ENCODE results near the gene PHF11. TPM values are rescaled to one million over a fixed set of nuclear protein-coding genes. Genes with fewer than 3 reads are reported as not detected.
"Not testable (repeated sequence)": the region's sequence is repeated elsewhere in the genome, so short reads cannot be mapped to it uniquely, and the experiment has no call there.

Gene PHF11
- total RNA-seq, 4 donors from 2014 or later = 12.9 to 31.3 (median 19.6) TPM

- WGBS, 2 donors = 10 to 43% methylated on average over 1 of the region's 1 CpG
- Histone ChIP-seq H3K36me3 (peaks cover 0 to 92% (median 7%) of the 10 kb centered on the region in 3 donors), H3K4me1 (peaks cover 0 to 5% (median 0%) of the 10 kb centered on the region in 3 donors), H3K27me3 (no peaks in the 10 kb centered on the region), H3K9me3 (no peaks in the 10 kb centered on the region), H3K4me3 (no peak overlapping the region), H3K27ac (no peak overlapping the region)
- TF ChIP-seq POLR2A (IDR thresholded peaks at IDR 0.05) = no peak
- TF ChIP-seq, protein P1, sequence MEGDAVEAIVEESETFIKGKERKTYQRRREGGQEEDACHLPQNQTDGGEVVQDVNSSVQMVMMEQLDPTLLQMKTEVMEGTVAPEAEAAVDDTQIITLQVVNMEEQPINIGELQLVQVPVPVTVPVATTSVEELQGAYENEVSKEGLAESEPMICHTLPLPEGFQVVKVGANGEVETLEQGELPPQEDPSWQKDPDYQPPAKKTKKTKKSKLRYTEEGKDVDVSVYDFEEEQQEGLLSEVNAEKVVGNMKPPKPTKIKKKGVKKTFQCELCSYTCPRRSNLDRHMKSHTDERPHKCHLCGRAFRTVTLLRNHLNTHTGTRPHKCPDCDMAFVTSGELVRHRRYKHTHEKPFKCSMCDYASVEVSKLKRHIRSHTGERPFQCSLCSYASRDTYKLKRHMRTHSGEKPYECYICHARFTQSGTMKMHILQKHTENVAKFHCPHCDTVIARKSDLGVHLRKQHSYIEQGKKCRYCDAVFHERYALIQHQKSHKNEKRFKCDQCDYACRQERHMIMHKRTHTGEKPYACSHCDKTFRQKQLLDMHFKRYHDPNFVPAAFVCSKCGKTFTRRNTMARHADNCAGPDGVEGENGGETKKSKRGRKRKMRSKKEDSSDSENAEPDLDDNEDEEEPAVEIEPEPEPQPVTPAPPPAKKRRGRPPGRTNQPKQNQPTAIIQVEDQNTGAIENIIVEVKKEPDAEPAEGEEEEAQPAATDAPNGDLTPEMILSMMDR (IDR thresholded peaks at IDR 0.05) = no peak
- no peak for DNase-seq
- intact Hi-C loops (cut with DNase I) = no loop called here
Measured at GRCh38 chr13:49472186-49472585, 23.6 kb upstream of the PHF11 start.

DNA sequence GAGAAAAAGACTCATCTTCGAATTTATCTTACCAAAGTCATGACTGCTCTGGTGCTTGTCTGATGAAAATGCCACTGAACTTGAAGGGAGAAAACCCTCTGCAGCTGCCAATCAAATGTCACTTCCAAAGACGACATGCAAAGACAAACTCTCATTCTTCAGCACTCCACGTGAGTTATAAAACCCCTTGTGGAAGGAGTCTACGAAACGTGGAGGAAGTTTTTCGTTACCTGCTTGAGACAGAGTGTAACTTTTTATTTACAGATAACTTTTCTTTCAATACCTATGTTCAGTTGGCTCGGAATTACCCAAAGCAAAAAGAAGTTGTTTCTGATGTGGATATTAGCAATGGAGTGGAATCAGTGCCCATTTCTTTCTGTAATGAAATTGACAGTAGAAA is 19.2 kb upstream of the PHF11 start:
- intact Hi-C loops (cut with DNase I) = no loop called here
- DNase-seq = no peak

GRCh38 chr13:49481788-49482187 is 14.0 kb upstream of the PHF11 start:
- peaks cover 0 to 85% (median 12%) of the 10 kb centered on the region in 3 donors for H3K36me3 ChIP-seq
- no peak overlapping the region for H3K4me3 ChIP-seq
- H3K27me3 ChIP-seq = no peaks in the 10 kb centered on the region
- TF ChIP-seq POLR2A (IDR thresholded peaks at IDR 0.05) = no peak
- TF ChIP-seq, protein P1 (IDR thresholded peaks at IDR 0.05) = no peak
- DNase-seq = no peak
- WGBS, 2 donors = 35 to 39% methylated on average over 5 of the region's 5 CpGs
- peaks cover 0 to 13% (median 0%) of the 10 kb centered on the region in 3 donors for H3K4me1 ChIP-seq
- no peaks in the 10 kb centered on the region for H3K9me3 ChIP-seq
- intact Hi-C loops (cut with DNase I) = no loop called here
- H3K27ac ChIP-seq = no peak overlapping the region

More for the DNA sequence above, 19.2 kb upstream of the PHF11 start:
- WGBS, 2 donors = 88 to 96% methylated on average over 7 of the region's 7 CpGs
- Histone ChIP-seq H3K27ac (no peak overlapping the region), H3K4me3 (no peak overlapping the region), H3K4me1 (peaks cover 0 to 11% (median 0%) of the 10 kb centered on the region in 3 donors), H3K27me3 (no peaks in the 10 kb centered on the region), H3K9me3 (no peaks in the 10 kb centered on the region), H3K36me3 (peaks cover 0 to 93% (median 14%) of the 10 kb centered on the region in 3 donors)
- TF ChIP-seq, protein P1 (IDR thresholded peaks at IDR 0.05) = no peak
- TF ChIP-seq POLR2A (IDR thresholded peaks at IDR 0.05) = no peak

DNA sequence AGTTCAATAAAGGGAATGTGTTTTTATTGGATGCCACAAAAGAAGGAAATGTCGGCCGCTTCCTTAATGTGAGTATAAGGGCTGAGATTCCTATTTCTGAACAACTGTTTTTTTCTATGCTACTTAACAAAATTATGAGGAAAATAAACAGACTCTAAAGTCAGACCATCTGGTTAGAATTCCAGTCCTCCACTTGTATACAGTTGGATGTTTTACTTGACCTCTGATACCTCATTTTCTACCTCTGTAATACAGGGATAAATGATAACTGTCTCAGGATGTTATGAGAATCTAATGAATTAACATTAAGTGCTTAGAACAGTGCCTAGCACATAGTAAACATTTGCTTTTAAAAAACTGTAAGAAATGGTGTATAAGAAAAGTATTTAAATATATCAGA is 7.2 kb upstream of the PHF11 start:
- no peaks in the 10 kb centered on the region for H3K4me1 ChIP-seq
- H3K27me3 ChIP-seq = no peaks in the 10 kb centered on the region
- 85 to 89% methylated on average over 2 of the region's 2 CpGs for WGBS, 2 donors
- H3K9me3 ChIP-seq = no peaks in the 10 kb centered on the region
- no peak overlapping the region for H3K4me3 ChIP-seq
- H3K27ac ChIP-seq = no peak overlapping the region
- intact Hi-C loops (cut with DNase I) = no loop called here
- peaks cover 0 to 59% (median 0%) of the 10 kb centered on the region in 3 donors for H3K36me3 ChIP-seq
- DNase-seq = no peak
- TF ChIP-seq POLR2A (IDR thresholded peaks at IDR 0.05) = no peak
- TF ChIP-seq, protein P1 (IDR thresholded peaks at IDR 0.05) = no peak

- no peak for DNase-seq
- H3K27ac ChIP-seq = peak overlapping the region in 3 of 4 donors; percentile 86 to 95 (median 91)
- H3K27me3 ChIP-seq = no peaks in the 10 kb centered on the region
- peaks cover 0 to 42% (median 6%) of the 10 kb centered on the region in 3 donors for H3K4me1 ChIP-seq
- H3K9me3 ChIP-seq = no peaks in the 10 kb centered on the region
- no peaks in the 10 kb centered on the region for H3K36me3 ChIP-seq
- WGBS, 2 donors = 48 to 52% methylated on average over 2 of the region's 2 CpGs
- intact Hi-C loops (cut with DNase I) = no loop called here
- H3K4me3 ChIP-seq = peak overlapping the region; percentile 50 to 77 (median 63)
- no peak for TF ChIP-seq POLR2A (IDR thresholded peaks at IDR 0.05)
- TF ChIP-seq, protein P1 (IDR thresholded peaks at IDR 0.05) = no peak
Measured at GRCh38 chr13:49494645-49495044, 1.1 kb upstream of the PHF11 start.

DNA sequence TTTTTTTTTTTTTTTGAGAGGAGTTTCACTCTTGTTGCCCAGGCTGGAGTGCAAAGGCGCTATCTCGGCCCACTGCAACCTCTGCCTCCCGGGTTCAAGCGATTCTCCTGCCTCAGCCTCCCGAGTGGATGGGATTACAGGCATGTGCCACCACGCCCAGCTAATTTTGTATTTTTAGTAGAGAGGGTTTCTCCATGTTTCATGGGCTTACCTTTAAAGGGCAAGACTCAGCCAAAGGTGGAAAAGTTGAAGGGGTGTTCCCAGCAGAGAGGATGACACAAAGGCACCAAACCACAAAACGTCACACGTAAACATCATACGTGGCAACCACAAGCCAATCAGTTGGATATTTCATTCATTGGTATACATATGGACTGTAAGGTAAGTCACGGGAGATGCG is 1.1 kb downstream of the PHF11 start:
- peaks cover 0 to 52% (median 6%) of the 10 kb centered on the region in 3 donors for H3K4me1 ChIP-seq
- H3K4me3 ChIP-seq = peak overlapping the region in 2 of 4 donors; percentile 61 to 65
- WGBS, 2 donors = 69 to 80% methylated on average over 9 to 11 of the region's 11 CpGs
- intact Hi-C loops (cut with DNase I); H3K36me3 ChIP-seq; DNase-seq; H3K27me3 ChIP-seq; H3K9me3 ChIP-seq: not testable (repeated sequence)
- H3K27ac ChIP-seq = peak overlapping the region; percentile 5 to 96 (median 93)
